ENCODE results near the gene SETDB1. TPM values are rescaled to one million over a fixed set of nuclear protein-coding genes. Genes with fewer than 3 reads are reported as not detected.

Gene SETDB1
- total RNA-seq, 2 experiments from 2014 or later = 40.4 to 44.7 TPM

GRCh38 chr1:150954708-150955107 lies 28.5 kb downstream of the SETDB1 start:
- intact Hi-C loops (cut with micrococcal nuclease) = no loop called here
- Mint-ChIP-seq H3K27ac (no peak overlapping the region), H3K4me3 (no peak overlapping the region), H3K4me1 (ENCODE audit: low read depth) (peaks cover 3% of the 10 kb centered on the region), H3K9me3 (no peaks in the 10 kb centered on the region), H3K36me3 (ENCODE audit: low read depth) (peaks cover 34% of the 10 kb centered on the region), H3K27me3 (ENCODE audit: low read depth) (no peaks in the 10 kb centered on the region)
- CTCF ChIA-PET = no interaction called here
- no peak for DNase-seq

- CTCF ChIA-PET = no interaction called here
These were observed 29.1 kb downstream of the SETDB1 start for GRCh38 chr1:150955280-150955679.

GRCh38 chr1:150957666-150958065 lies 31.5 kb downstream of the SETDB1 start:
- intact Hi-C loops (cut with micrococcal nuclease) = no loop called here
- H3K36me3 Mint-ChIP-seq (ENCODE audit: low read depth) = peaks cover 37% of the 10 kb centered on the region
- H3K4me3 Mint-ChIP-seq = no peak overlapping the region
- CTCF ChIA-PET = interaction anchor here (0.7 to 1.2 kb wide), 5 partner anchors 8 to 432 kb away, joined by 3 to 5 read pairs (median 3); no protein-coding TSS in a partner anchor
- no peak overlapping the region for H3K27ac Mint-ChIP-seq
- DNase-seq = no peak
- H3K27me3 Mint-ChIP-seq (ENCODE audit: low read depth) = no peaks in the 10 kb centered on the region
- peaks cover 14% of the 10 kb centered on the region for H3K4me1 Mint-ChIP-seq (ENCODE audit: low read depth)
- no peaks in the 10 kb centered on the region for H3K9me3 Mint-ChIP-seq

More at GRCh38 chr1:150955280-150955679, 29.1 kb downstream of the SETDB1 start:
- Mint-ChIP-seq H3K27me3 (ENCODE audit: low read depth) (no peaks in the 10 kb centered on the region), H3K9me3 (no peaks in the 10 kb centered on the region), H3K36me3 (ENCODE audit: low read depth) (peaks cover 38% of the 10 kb centered on the region), H3K4me3 (no peak overlapping the region), H3K27ac (no peak overlapping the region), H3K4me1 (ENCODE audit: low read depth) (peaks cover 3% of the 10 kb centered on the region)
- DNase-seq = no peak
- intact Hi-C loops (cut with micrococcal nuclease) = no loop called here

GRCh38 chr1:150960646-150961045 lies 34.5 kb downstream of the SETDB1 start:
- Mint-ChIP-seq H3K9me3 (no peaks in the 10 kb centered on the region), H3K4me3 (no peak overlapping the region), H3K36me3 (ENCODE audit: low read depth) (peaks cover 50% of the 10 kb centered on the region), H3K27me3 (ENCODE audit: low read depth) (no peaks in the 10 kb centered on the region), H3K27ac (peak overlapping the region; percentile 62), H3K4me1 (ENCODE audit: low read depth) (peaks cover 15% of the 10 kb centered on the region)
- intact Hi-C loops (cut with micrococcal nuclease) = no loop called here
- DNase-seq = no peak
- CTCF ChIA-PET = no interaction called here

GRCh38 chr1:150961756-150962155 lies 35.6 kb downstream of the SETDB1 start:
- CTCF ChIA-PET = interaction anchor here (0.6 kb wide), 1 partner anchor 338 kb away, joined by 4 read pairs; no protein-coding TSS in a partner anchor
- intact Hi-C loops (cut with micrococcal nuclease) = no loop called here
- DNase-seq = no peak
- peak overlapping the region; percentile 32 for H3K27ac Mint-ChIP-seq
- H3K27me3 Mint-ChIP-seq (ENCODE audit: low read depth) = no peaks in the 10 kb centered on the region
- H3K36me3 Mint-ChIP-seq (ENCODE audit: low read depth) = peaks cover 54% of the 10 kb centered on the region
- H3K4me1 Mint-ChIP-seq (ENCODE audit: low read depth) = peaks cover 15% of the 10 kb centered on the region
- no peak overlapping the region for H3K4me3 Mint-ChIP-seq
- H3K9me3 Mint-ChIP-seq = no peaks in the 10 kb centered on the region

GRCh38 chr1:150963321-150964163 lies 37.4 kb downstream of the SETDB1 start:
- H3K27me3 Mint-ChIP-seq (ENCODE audit: low read depth) = no peaks in the 10 kb centered on the region
- H3K4me3 Mint-ChIP-seq = no peak overlapping the region
- H3K4me1 Mint-ChIP-seq (ENCODE audit: low read depth) = peaks cover 12% of the 10 kb centered on the region
- CTCF ChIA-PET = interaction anchor here (0.9 kb wide), 1 partner anchor 43 kb away, joined by 4 read pairs; the partner anchor contains the start of gene MINDY1
- peaks cover 58% of the 10 kb centered on the region for H3K36me3 Mint-ChIP-seq (ENCODE audit: low read depth)
- peak overlapping the region; percentile 41 for H3K27ac Mint-ChIP-seq
- H3K9me3 Mint-ChIP-seq = no peaks in the 10 kb centered on the region
- intact Hi-C loops (cut with micrococcal nuclease) = no loop called here
- DNase-seq = no peak

GRCh38 chr1:150964164-150964489 lies 38.0 kb downstream of the SETDB1 start:
- H3K9me3 Mint-ChIP-seq = no peaks in the 10 kb centered on the region

GRCh38 chr1:150965605-150966004 lies 39.4 kb downstream of the SETDB1 start:
- intact Hi-C loops (cut with micrococcal nuclease) = no loop called here
- Mint-ChIP-seq H3K27ac (no peak overlapping the region), H3K4me3 (no peak overlapping the region), H3K27me3 (ENCODE audit: low read depth) (no peaks in the 10 kb centered on the region), H3K9me3 (no peaks in the 10 kb centered on the region), H3K36me3 (ENCODE audit: low read depth) (peaks cover 47% of the 10 kb centered on the region), H3K4me1 (ENCODE audit: low read depth) (peaks cover 18% of the 10 kb centered on the region)
- no peak for DNase-seq
- CTCF ChIA-PET = interaction anchor here (0.6 to 2.4 kb wide), 3 partner anchors 8 to 417 kb away, joined by 3 to 9 read pairs (median 3); no protein-coding TSS in a partner anchor

More at GRCh38 chr1:150964164-150964489, 38.0 kb downstream of the SETDB1 start:
- Mint-ChIP-seq H3K4me3 (no peak overlapping the region), H3K36me3 (ENCODE audit: low read depth) (peaks cover 57% of the 10 kb centered on the region), H3K27me3 (ENCODE audit: low read depth) (no peaks in the 10 kb centered on the region), H3K27ac (peak overlapping the region; percentile 41), H3K4me1 (ENCODE audit: low read depth) (peaks cover 12% of the 10 kb centered on the region)
- no peak for DNase-seq
- CTCF ChIA-PET = interaction anchor here (2.4 kb wide), 1 partner anchor 16 kb away, joined by 9 read pairs; no protein-coding TSS in a partner anchor
- intact Hi-C loops (cut with micrococcal nuclease) = no loop called here

- DNase-seq = no peak
- peaks cover 22% of the 10 kb centered on the region for H3K4me1 Mint-ChIP-seq (ENCODE audit: low read depth)
- H3K27me3 Mint-ChIP-seq (ENCODE audit: low read depth) = no peaks in the 10 kb centered on the region
- intact Hi-C loops (cut with micrococcal nuclease) = no loop called here
- H3K9me3 Mint-ChIP-seq = no peaks in the 10 kb centered on the region
- H3K27ac Mint-ChIP-seq = no peak overlapping the region
- CTCF ChIA-PET = interaction anchor here (0.6 to 2.4 kb wide), 4 partner anchors 9 to 418 kb away, joined by 3 to 9 read pairs (median 4); no protein-coding TSS in a partner anchor
- H3K4me3 Mint-ChIP-seq = no peak overlapping the region
- H3K36me3 Mint-ChIP-seq (ENCODE audit: low read depth) = peaks cover 45% of the 10 kb centered on the region
These were observed 39.8 kb downstream of the SETDB1 start for GRCh38 chr1:150966011-150966410.

- Mint-ChIP-seq H3K9me3 (no peaks in the 10 kb centered on the region), H3K27ac (no peak overlapping the region), H3K4me1 (ENCODE audit: low read depth) (peaks cover 29% of the 10 kb centered on the region), H3K36me3 (ENCODE audit: low read depth) (peaks cover 34% of the 10 kb centered on the region), H3K4me3 (no peak overlapping the region), H3K27me3 (ENCODE audit: low read depth) (no peaks in the 10 kb centered on the region)
- CTCF ChIA-PET = interaction anchor here (0.7 to 0.9 kb wide), 2 partner anchors 9 to 19 kb away, joined by 3 read pairs; no protein-coding TSS in a partner anchor
- DNase-seq = no peak
- intact Hi-C loops (cut with micrococcal nuclease) = no loop called here
These were observed 41.8 kb downstream of the SETDB1 start for GRCh38 chr1:150967936-150968335.

- peaks cover 33% of the 10 kb centered on the region for H3K4me1 Mint-ChIP-seq (ENCODE audit: low read depth)
- CTCF ChIA-PET = interaction anchor here (0.7 to 0.9 kb wide), 2 partner anchors 8 to 20 kb away, joined by 3 read pairs; no protein-coding TSS in a partner anchor
- no peaks in the 10 kb centered on the region for H3K9me3 Mint-ChIP-seq
- intact Hi-C loops (cut with micrococcal nuclease) = no loop called here
- H3K4me3 Mint-ChIP-seq = no peak overlapping the region
- no peak for DNase-seq
- H3K36me3 Mint-ChIP-seq (ENCODE audit: low read depth) = peaks cover 28% of the 10 kb centered on the region
- H3K27me3 Mint-ChIP-seq (ENCODE audit: low read depth) = no peaks in the 10 kb centered on the region
- no peak overlapping the region for H3K27ac Mint-ChIP-seq
These were observed 42.3 kb downstream of the SETDB1 start for GRCh38 chr1:150968491-150968890.

- Mint-ChIP-seq H3K4me3 (no peak overlapping the region), H3K9me3 (no peaks in the 10 kb centered on the region), H3K27me3 (ENCODE audit: low read depth) (no peaks in the 10 kb centered on the region), H3K27ac (peak overlapping the region; percentile 46), H3K36me3 (ENCODE audit: low read depth) (peaks cover 21% of the 10 kb centered on the region), H3K4me1 (ENCODE audit: low read depth) (peaks cover 33% of the 10 kb centered on the region)
- CTCF ChIA-PET = interaction anchor here (0.6 kb wide), 2 partner anchors 25 to 30 kb away, joined by 3 to 4 read pairs; no protein-coding TSS in a partner anchor
- no peak for DNase-seq
- intact Hi-C loops (cut with micrococcal nuclease) = loop anchor here (10.0 kb wide), 1 partner anchor 605 kb away; the partner anchor contains the start of gene RPRD2
These were observed 43.5 kb downstream of the SETDB1 start for GRCh38 chr1:150969626-150970025.

All from activated naive CD4-positive, alpha-beta T cell treated with anti-CD3 and anti-CD28 coated beads for 36 hours (primary cell).